Pons (tissue), 1 donor: ENCODE measurements around the gene ZBTB5.
"Not testable (repeated sequence)": the region's sequence is repeated elsewhere in the genome, so short reads cannot be mapped to it uniquely, and the experiment has no call there.

Experiments
- DNase-seq: peaks from one replicate; pipeline ENCODE4 v3.0.0-alpha.2; 2016; ENCODE audit warnings: low spot score

ZBTB5 gene

GRCh38 chr9:37465249-37466036, at the start of gene ZBTB5:
ZBTB5 (minus strand) TSS chr9:37465450; CDS start chr9:37442551, 22,899 bp downstream.
- DNase-seq, result peak; percentile 100

GRCh38 chr9:37514999-37515398, 49.7 kb upstream of the ZBTB5 start:
- DNase-seq, result no peak

GRCh38 chr9:37514415-37514814, 49.2 kb upstream of the ZBTB5 start:
- not testable (repeated sequence) for DNase-seq

GRCh38 chr9:37512437-37512836, 47.2 kb upstream of the ZBTB5 start:
- no peak for DNase-seq

- no peak for DNase-seq
Measured at GRCh38 chr9:37511016-37512010, 46.1 kb upstream of the ZBTB5 start.

- not testable (repeated sequence) for DNase-seq
Measured at GRCh38 chr9:37510053-37510452, 44.8 kb upstream of the ZBTB5 start.

GRCh38 chr9:37509536-37509935, 44.3 kb upstream of the ZBTB5 start:
- DNase-seq, result no peak

- no peak for DNase-seq
Measured at GRCh38 chr9:37508834-37509206, 43.6 kb upstream of the ZBTB5 start.

GRCh38 chr9:37508135-37508833, 43.0 kb upstream of the ZBTB5 start:
- no peak for DNase-seq

GRCh38 chr9:37507566-37508134, 42.4 kb upstream of the ZBTB5 start:
- DNase-seq, result no peak

- DNase-seq, result no peak
Measured at GRCh38 chr9:37504605-37505004, 39.4 kb upstream of the ZBTB5 start.

GRCh38 chr9:37503736-37504135, 38.5 kb upstream of the ZBTB5 start:
- no peak for DNase-seq

- DNase-seq, result no peak
Measured at GRCh38 chr9:37501957-37502596, 36.8 kb upstream of the ZBTB5 start.

GRCh38 chr9:37499297-37499696, 34.0 kb upstream of the ZBTB5 start:
- DNase-seq, result no peak

- no peak for DNase-seq
Measured at GRCh38 chr9:37498457-37498856, 33.2 kb upstream of the ZBTB5 start.

GRCh38 chr9:37497320-37497719, 32.1 kb upstream of the ZBTB5 start:
- DNase-seq, result no peak

GRCh38 chr9:37496020-37496419, 30.8 kb upstream of the ZBTB5 start:
- DNase-seq, result no peak

GRCh38 chr9:37495571-37495970, 30.3 kb upstream of the ZBTB5 start:
- DNase-seq, result no peak

GRCh38 chr9:37491939-37492338, 26.7 kb upstream of the ZBTB5 start:
- no peak for DNase-seq

GRCh38 chr9:37486616-37487548, 21.6 kb upstream of the ZBTB5 start:
- DNase-seq, result peak; percentile 57
